WTC11 (cell line): ENCODE results near the gene SHANK2. TPM values are rescaled to one million over a fixed set of nuclear protein-coding genes. Genes with fewer than 3 reads are reported as not detected.

Source experiments
- ATAC-seq: fragments of 200-7000 bp; cut with Tn5 transposase; 2 replicates; pipeline ENCODE4 v1.10.0; 2021; ENCODE audit warnings: mild to moderate bottlenecking, moderate library complexity
- CTCF ChIA-PET: fragments of 300-600 bp; sonication (Branson Sonifier 250); formaldehyde crosslinking; loops from one replicate; lab custom pipeline; 2021; ENCODE audit warnings: antibody characterized with exemption; lab: Charles Lee
- POLR2A ChIA-PET: fragments of 350-600 bp; sonication (Branson Sonifier 250); formaldehyde crosslinking; loops from one replicate; lab custom pipeline; 2021; ENCODE audit warnings: antibody characterized with exemption; lab: Charles Lee
- DNase-seq: peaks from one replicate; pipeline ENCODE4 v3.0.0; 2021; ENCODE audit warnings: low spot score
- H3K27ac Mint-ChIP-seq: 2 replicates; pipeline ENCODE4 v1.8.0; 2021; ENCODE audit warnings: mixed read lengths
- H3K27me3 Mint-ChIP-seq: 2 replicates; pipeline ENCODE4 v1.8.0; 2021; ENCODE audit warnings: low read depth, mild to moderate bottlenecking, moderate library complexity, mixed read lengths
- H3K36me3 Mint-ChIP-seq: 2 replicates; pipeline ENCODE4 v1.8.0; 2021; ENCODE audit warnings: mixed read lengths
- H3K4me1 Mint-ChIP-seq: 2 replicates; pipeline ENCODE4 v1.8.0; 2022; ENCODE audit warnings: mixed read lengths
- H3K4me3 Mint-ChIP-seq: 2 replicates; pipeline ENCODE4 v1.8.0; 2021; ENCODE audit warnings: mild to moderate bottlenecking, moderate library complexity, mixed read lengths
- H3K9me3 Mint-ChIP-seq: 2 replicates; pipeline ENCODE4 v1.8.0; 2021; ENCODE audit warnings: mixed read lengths
- CDX4 ChIP-seq: fragments of 250-450 bp; sonication (Bioruptor Pico); IDR thresholded peaks from 2 replicates; pipeline ENCODE4 v1.9.0; 2021; ENCODE audit warnings: moderate library complexity, mild to moderate bottlenecking, inconsistent platforms, borderline replicate concordance
- ESRRA ChIP-seq: sonication (generic); formaldehyde crosslinking; IDR thresholded peaks from 2 replicates; pipeline ENCODE4 v1.8.1; 2022; ENCODE audit warnings: mild to moderate bottlenecking, missing genetic modification reagents, borderline replicate concordance
- FOXK1 ChIP-seq: sonication (generic); formaldehyde crosslinking; IDR thresholded peaks from 2 replicates; pipeline ENCODE4 v1.8.0; 2022; ENCODE audit warnings: mild to moderate bottlenecking, moderate library complexity, missing genetic modification reagents
- FOXP1 ChIP-seq: sonication (generic); formaldehyde crosslinking; IDR thresholded peaks from 2 replicates; pipeline ENCODE4 v1.8.0; 2022; ENCODE audit warnings: missing genetic modification reagents, mild to moderate bottlenecking, moderate library complexity, borderline replicate concordance
- GABPB1 ChIP-seq: sonication (generic); formaldehyde crosslinking; IDR thresholded peaks from 2 replicates; pipeline ENCODE4 v1.8.1; 2023; ENCODE audit warnings: mild to moderate bottlenecking, missing genetic modification reagents
- HMGXB4 ChIP-seq: sonication (generic); formaldehyde crosslinking; IDR thresholded peaks from 2 replicates; pipeline ENCODE4 v1.8.1; 2023; ENCODE audit warnings: mild to moderate bottlenecking, moderate library complexity, missing genetic modification reagents
- IRF2 ChIP-seq: sonication (generic); formaldehyde crosslinking; IDR thresholded peaks from 2 replicates; pipeline ENCODE4 v1.8.0; 2022; ENCODE audit warnings: low read depth, missing genetic modification reagents, borderline replicate concordance
- MAX ChIP-seq: sonication (generic); formaldehyde crosslinking; IDR thresholded peaks from 2 replicates; pipeline ENCODE4 v1.8.0; 2022; ENCODE audit warnings: mild to moderate bottlenecking, missing genetic modification reagents
- MXD4 ChIP-seq: fragments of 250-450 bp; sonication (Bioruptor Pico); IDR thresholded peaks from 2 replicates; pipeline ENCODE4 v1.8.0; 2021; ENCODE audit warnings: mild to moderate bottlenecking, moderate library complexity, borderline replicate concordance
- NR3C1 ChIP-seq: sonication (generic); formaldehyde crosslinking; conservative IDR thresholded peaks from 2 replicates; pipeline ENCODE4 v1.8.1; 2023; ENCODE audit warnings: low read depth, mild to moderate bottlenecking, missing genetic modification reagents
- OVOL2 ChIP-seq: fragments of 250-450 bp; sonication (Bioruptor Pico); IDR thresholded peaks from 2 replicates; pipeline ENCODE4 v1.9.0; 2021; ENCODE audit warnings: mild to moderate bottlenecking, borderline replicate concordance
- RELA ChIP-seq: sonication (generic); formaldehyde crosslinking; IDR thresholded peaks from 2 replicates; pipeline ENCODE4 v1.8.1; 2022; ENCODE audit warnings: missing genetic modification reagents, mild to moderate bottlenecking, borderline replicate concordance
- SMAD4 ChIP-seq: sonication (generic); formaldehyde crosslinking; IDR thresholded peaks from 2 replicates; pipeline ENCODE4 v1.8.0; 2022; ENCODE audit warnings: mild to moderate bottlenecking, missing genetic modification reagents
- STAT6 ChIP-seq: sonication (generic); formaldehyde crosslinking; conservative IDR thresholded peaks from 2 replicates; pipeline ENCODE4 v1.8.1; 2023; ENCODE audit warnings: mild to moderate bottlenecking, low read depth, missing genetic modification reagents, moderate library complexity
- TCF7 ChIP-seq: sonication (generic); formaldehyde crosslinking; IDR thresholded peaks from 2 replicates; pipeline ENCODE4 v1.8.0; 2022; ENCODE audit warnings: mild to moderate bottlenecking, low read depth, missing genetic modification reagents, moderate library complexity
- TEAD1 ChIP-seq: sonication (generic); formaldehyde crosslinking; IDR thresholded peaks from 2 replicates; pipeline ENCODE4 v1.8.0; 2022; ENCODE audit warnings: mild to moderate bottlenecking, missing genetic modification reagents
- TP53 ChIP-seq: sonication (generic); formaldehyde crosslinking; IDR thresholded peaks from 2 replicates; pipeline ENCODE4 v1.8.1; 2023; ENCODE audit warnings: mild to moderate bottlenecking, missing genetic modification reagents
- ZBTB21 ChIP-seq: sonication (generic); formaldehyde crosslinking; IDR thresholded peaks from 2 replicates; pipeline ENCODE4 v1.8.1; 2023; ENCODE audit warnings: mild to moderate bottlenecking, missing genetic modification reagents, borderline replicate concordance
- ZNF219 ChIP-seq: sonication (generic); formaldehyde crosslinking; IDR thresholded peaks from 2 replicates; pipeline ENCODE4 v1.8.0; 2023; ENCODE audit warnings: missing genetic modification reagents, mild to moderate bottlenecking, borderline replicate concordance
- ZNF232 ChIP-seq: sonication (generic); formaldehyde crosslinking; IDR thresholded peaks from 2 replicates; pipeline ENCODE4 v1.8.0; 2022; ENCODE audit warnings: mild to moderate bottlenecking, missing genetic modification reagents
- ZNF317 ChIP-seq: sonication (generic); formaldehyde crosslinking; IDR thresholded peaks from 2 replicates; pipeline ENCODE4 v1.8.1; 2023; ENCODE audit warnings: low read depth, mild to moderate bottlenecking, moderate library complexity, missing genetic modification reagents, borderline replicate concordance
- ZNF396 ChIP-seq: fragments of 250-450 bp; sonication (Bioruptor Pico); IDR thresholded peaks from 2 replicates; pipeline ENCODE4 v1.8.0; 2021; ENCODE audit warnings: mild to moderate bottlenecking, moderate library complexity, borderline replicate concordance
- ZNF423 ChIP-seq: fragments of 250-450 bp; sonication (Bioruptor Pico); IDR thresholded peaks from 2 replicates; pipeline ENCODE4 v2.1.2; 2022; ENCODE audit warnings: mild to moderate bottlenecking, moderate library complexity
- total RNA-seq: library from RNA; stranded (reverse); gene quantifications from 3 replicates; pipeline ENCODE4 v1.2.3, GENCODE V29; 2021
- TF ChIP-seq, protein P1 (sequence below): sonication (generic); formaldehyde crosslinking; IDR thresholded peaks from 2 replicates; pipeline ENCODE4 v1.8.0; 2022; ENCODE audit warnings: mild to moderate bottlenecking, missing genetic modification reagents

The SHANK2 gene
- total RNA-seq, 1 experiment from 2014 or later = 64.8 TPM

- POLR2A ChIA-PET = no interaction called here
- Mint-ChIP-seq H3K4me3 (0 out of 2 replicates have a peak overlapping the region, but pooled peaks have one; percentile 12), H3K9me3 (no peaks in the 10 kb centered on the region), H3K4me1 (peaks cover 86% of the 10 kb centered on the region), H3K27me3 (no peaks in the 10 kb centered on the region)
- no peak for ATAC-seq
- TF ChIP-seq TCF7 (CRISPR knock-in tag) = no peak
- no peak for TF ChIP-seq ZNF232
- no peak for TF ChIP-seq MXD4 (CRISPR knock-in tag)
- no peak for TF ChIP-seq NR3C1
- no peak for TF ChIP-seq ZBTB21 (CRISPR knock-in tag)
- no peak for TF ChIP-seq ZNF396 (CRISPR knock-in tag)
- TF ChIP-seq ZNF317 = no peak
- TF ChIP-seq CDX4 = no peak
- no peak for TF ChIP-seq OVOL2 (CRISPR knock-in tag)
- TF ChIP-seq, all 79 proteins: peak for 0
- H3K27ac Mint-ChIP-seq = peak overlapping the region; percentile 94
- CTCF ChIA-PET = interaction anchor here (0.9 to 4.6 kb wide), 4 partner anchors 7 to 124 kb away, joined by 3 to 46 read pairs (median 4); no protein-coding TSS in a partner anchor
- H3K36me3 Mint-ChIP-seq = peaks cover 27% of the 10 kb centered on the region
- no peak for DNase-seq
Measured at GRCh38 chr11:71244116-71244810, 8.1 kb downstream of the SHANK2 start.

DNA sequence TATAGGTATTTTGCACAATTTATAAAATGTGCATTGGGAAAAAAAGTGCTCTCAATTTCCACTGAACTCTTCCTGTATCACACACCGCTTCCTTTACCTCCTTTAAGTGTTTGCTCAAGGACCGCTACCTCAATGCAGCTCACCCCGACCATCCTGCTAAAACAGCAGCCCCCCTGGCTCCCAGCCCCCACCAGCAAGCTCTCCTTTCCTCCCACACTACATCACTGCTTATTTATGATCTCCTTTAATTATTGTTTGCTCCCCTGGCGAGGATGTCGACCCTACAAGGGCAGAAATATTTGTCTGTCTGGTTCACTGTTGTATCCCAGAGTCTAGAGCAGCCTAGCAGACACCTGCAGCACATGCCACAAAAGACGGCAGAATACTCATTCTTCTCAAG lies 10.0 kb downstream of the SHANK2 start:
- no peak for DNase-seq
- ATAC-seq = no peak
- 0 out of 2 replicates have a peak overlapping the region, but pooled peaks have one; percentile 3 for H3K4me3 Mint-ChIP-seq
- H3K27ac Mint-ChIP-seq = peak overlapping the region; percentile 91
- ChIA-PET CTCF (no interaction called here), POLR2A (no interaction called here)
- no peaks in the 10 kb centered on the region for H3K27me3 Mint-ChIP-seq
- TF ChIP-seq ZNF232 = no peak
- no peak for TF ChIP-seq MAX
- TF ChIP-seq ZNF423 (CRISPR knock-in tag) = no peak
- no peak for TF ChIP-seq ZBTB21 (CRISPR knock-in tag)
- TF ChIP-seq TP53 = no peak
- no peak for TF ChIP-seq SMAD4 (CRISPR knock-in tag)
- no peak for TF ChIP-seq ZNF219 (CRISPR knock-in tag)
- TF ChIP-seq IRF2 (CRISPR knock-in tag) = no peak
- TF ChIP-seq CDX4 = no peak
- TF ChIP-seq FOXP1 (CRISPR knock-in tag) = no peak
- TF ChIP-seq FOXK1 (CRISPR knock-in tag) = no peak
- TF ChIP-seq HMGXB4 (CRISPR knock-in tag) = no peak
- no peak for TF ChIP-seq RELA (CRISPR knock-in tag)
- TF ChIP-seq, protein P1, sequence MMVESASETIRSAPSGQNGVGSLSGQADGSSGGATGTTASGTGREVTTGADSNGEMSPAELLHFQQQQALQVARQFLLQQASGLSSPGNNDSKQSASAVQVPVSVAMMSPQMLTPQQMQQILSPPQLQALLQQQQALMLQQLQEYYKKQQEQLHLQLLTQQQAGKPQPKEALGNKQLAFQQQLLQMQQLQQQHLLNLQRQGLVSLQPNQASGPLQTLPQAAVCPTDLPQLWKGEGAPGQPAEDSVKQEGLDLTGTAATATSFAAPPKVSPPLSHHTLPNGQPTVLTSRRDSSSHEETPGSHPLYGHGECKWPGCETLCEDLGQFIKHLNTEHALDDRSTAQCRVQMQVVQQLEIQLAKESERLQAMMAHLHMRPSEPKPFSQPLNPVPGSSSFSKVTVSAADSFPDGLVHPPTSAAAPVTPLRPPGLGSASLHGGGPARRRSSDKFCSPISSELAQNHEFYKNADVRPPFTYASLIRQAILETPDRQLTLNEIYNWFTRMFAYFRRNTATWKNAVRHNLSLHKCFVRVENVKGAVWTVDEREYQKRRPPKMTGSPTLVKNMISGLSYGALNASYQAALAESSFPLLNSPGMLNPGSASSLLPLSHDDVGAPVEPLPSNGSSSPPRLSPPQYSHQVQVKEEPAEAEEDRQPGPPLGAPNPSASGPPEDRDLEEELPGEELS (CRISPR knock-in tag) = no peak
- no peak for TF ChIP-seq ESRRA (CRISPR knock-in tag)
- TF ChIP-seq TEAD1 (CRISPR knock-in tag) = no peak
- TF ChIP-seq STAT6 (CRISPR knock-in tag) = no peak
- no peak for TF ChIP-seq OVOL2 (CRISPR knock-in tag)
- no peak for TF ChIP-seq GABPB1 (CRISPR knock-in tag)
- peaks cover 78% of the 10 kb centered on the region for H3K4me1 Mint-ChIP-seq
- H3K36me3 Mint-ChIP-seq = peaks cover 31% of the 10 kb centered on the region
- H3K9me3 Mint-ChIP-seq = no peaks in the 10 kb centered on the region
